Caco-2 (cell line): ENCODE measurements around the gene CD19. TPM values are rescaled to one million over a fixed set of nuclear protein-coding genes. Genes with fewer than 3 reads are reported as not detected.
A peak's percentile ranks its signal among the peaks of the same experiment; 100 is the strongest.

Experiments
- BruUV-seq: library from RNA; stranded (reverse); fragments of 400-500 nt; replicated peaks from 2 replicates; lab custom pipeline; 2021; lab: Mats Ljungman, UMichigan
- CTCF ChIA-PET: fragments of 300-600 bp; sonication (Branson Sonifier 250); formaldehyde crosslinking; loops from one replicate; lab custom pipeline; 2022; ENCODE audit warnings: antibody characterized with exemption; lab: Charles Lee
- POLR2A ChIA-PET: fragments of 300-600 bp; sonication (Branson Sonifier 250); formaldehyde crosslinking; loops from one replicate; lab custom pipeline; 2022; ENCODE audit warnings: antibody characterized with exemption; lab: Charles Lee
- DNase-seq, 2 experiments: peaks; one replicate each; pipeline versions ENCODE4 v3.0.0 to v3.0.0-alpha.2; 2020 to 2022
- H3K27me3 ChIP-seq: replicated peaks from 2 replicates; pipeline ENCODE4 v1.6.0; 2011; ENCODE audit warnings: low read length; ENCODE audit not compliant: control insufficient read depth, insufficient read depth
- H3K36me3 ChIP-seq: 2 replicates; pipeline ENCODE4 v1.5.1; 2011; ENCODE audit warnings: low read length; ENCODE audit not compliant: control insufficient read depth, insufficient read depth
- H3K4me1 ChIP-seq: fragments of 250-450 bp; sonication (Bioruptor Pico); 2 replicates; pipeline ENCODE4 v1.5.1; 2020; ENCODE audit warnings: mild to moderate bottlenecking
- H3K4me3 ChIP-seq: 2 replicates; pipeline ENCODE4 v1.5.1; 2011; ENCODE audit warnings: low read depth, mild to moderate bottlenecking, control low read depth, low read length
- H3K9me3 ChIP-seq: fragments of 250-450 bp; sonication (Bioruptor Pico); 2 replicates; pipeline ENCODE4 v1.5.1; 2020; ENCODE audit warnings: mild to moderate bottlenecking, moderate library complexity
- H3K27ac Mint-ChIP-seq: one replicate; pipeline ENCODE4 v1.8.0; 2022; ENCODE audit warnings: mixed read lengths; ENCODE audit not compliant: unreplicated experiment
- H3K27me3 Mint-ChIP-seq: one replicate; pipeline ENCODE4 v1.8.0; 2022; ENCODE audit warnings: mixed read lengths; ENCODE audit not compliant: insufficient read depth, unreplicated experiment
- H3K36me3 Mint-ChIP-seq: one replicate; pipeline ENCODE4 v1.8.0; 2022; ENCODE audit warnings: mild to moderate bottlenecking, mixed read lengths; ENCODE audit not compliant: insufficient read depth, unreplicated experiment
- H3K4me1 Mint-ChIP-seq: one replicate; pipeline ENCODE4 v1.8.0; 2022; ENCODE audit warnings: low read depth, mixed read lengths; ENCODE audit not compliant: unreplicated experiment
- H3K4me3 Mint-ChIP-seq: one replicate; pipeline ENCODE4 v1.8.0; 2022; ENCODE audit warnings: mild to moderate bottlenecking, moderate library complexity, mixed read lengths; ENCODE audit not compliant: unreplicated experiment
- H3K9me3 Mint-ChIP-seq: one replicate; pipeline ENCODE4 v1.8.0; 2022; ENCODE audit warnings: mixed read lengths; ENCODE audit not compliant: unreplicated experiment
- intact Hi-C: fragments of 100-400 bp; cut with micrococcal nuclease; formaldehyde crosslinking; loops from one replicate; pipeline ENCODE4 v1.10.0; 2022; ENCODE audit not compliant: unreplicated experiment
- total RNA-seq: library from RNA; stranded (reverse); gene quantifications from 2 replicates; pipeline ENCODE4 v1.2.3, GENCODE V29; 2022
- TF ChIP-seq, protein P1 (sequence below), 2 experiments: fragments of 200-600 bp in 1 of 2; IDR thresholded peaks; 1 replicate in 1 of 2; 2 replicates in 1 of 2; pipeline versions ENCODE4 v1.5.1 to v1.8.0; 2011 to 2022; ENCODE audit warnings: antibody characterized with exemption in 1 of 2, control low read depth in 1 of 2, inconsistent platforms in 1 of 2, low read depth in 1 of 2, low read length in 1 of 2, mild to moderate bottlenecking in 1 of 2, moderate library complexity in 1 of 2; ENCODE audit not compliant: insufficient read depth in 1 of 2, severe bottlenecking in 1 of 2, unreplicated experiment in 1 of 2

CD19 gene
- total RNA-seq, 1 experiment from 2014 or later = not detected

DNA sequence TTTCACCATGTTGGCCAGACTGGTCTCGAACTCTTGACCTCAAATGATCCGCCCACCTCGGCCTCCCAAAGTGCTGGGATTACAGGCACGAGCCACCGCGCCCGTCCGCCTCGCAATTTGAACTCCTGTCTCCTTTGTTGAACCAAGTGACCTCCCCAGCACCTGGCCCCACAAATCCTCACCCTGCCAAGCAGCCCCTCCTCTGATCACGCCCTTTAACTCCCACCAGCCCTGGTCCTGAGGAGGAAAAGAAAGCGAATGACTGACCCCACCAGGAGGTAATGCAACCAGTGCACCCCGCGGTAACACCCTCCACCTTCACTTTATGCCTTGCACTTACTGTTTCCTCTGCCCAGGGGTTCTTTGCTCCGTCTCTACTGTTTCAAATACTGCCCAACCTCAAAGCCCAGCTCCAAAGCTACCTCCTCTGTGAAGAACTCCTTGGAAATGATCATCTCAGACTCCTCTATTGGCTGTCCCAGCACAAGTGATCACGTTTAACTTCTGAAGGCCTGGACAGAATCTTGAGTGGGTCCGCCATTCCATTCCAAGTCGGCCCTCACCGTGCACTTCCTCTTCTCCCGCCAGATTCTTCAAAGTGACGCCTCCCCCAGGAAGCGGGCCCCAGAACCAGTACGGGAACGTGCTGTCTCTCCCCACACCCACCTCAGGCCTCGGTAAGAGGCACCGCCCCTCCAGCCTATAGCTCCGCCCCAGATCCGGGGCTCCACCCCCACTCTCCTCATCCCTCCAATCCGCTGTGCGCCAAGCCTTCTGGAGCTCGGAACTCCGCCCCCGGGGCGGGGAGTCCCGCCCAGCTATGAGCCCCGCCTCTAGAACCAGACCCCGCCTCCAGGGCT lies 4.4 kb downstream of the CD19 start:
- Histone ChIP-seq H3K4me1 (no peaks in the 10 kb centered on the region), H3K36me3 (no peaks in the 10 kb centered on the region), H3K27me3 (no peaks in the 10 kb centered on the region), H3K9me3 (no peaks in the 10 kb centered on the region), H3K4me3 (no peak overlapping the region)
- Mint-ChIP-seq H3K27ac (no peak overlapping the region), H3K27me3 (no peaks in the 10 kb centered on the region), H3K36me3 (no peaks in the 10 kb centered on the region), H3K9me3 (no peaks in the 10 kb centered on the region), H3K4me3 (no peak overlapping the region), H3K4me1 (peaks cover 6% of the 10 kb centered on the region)
- intact Hi-C loops = no loop called here
- peak; percentile 47 to 48 for DNase-seq
- ChIA-PET POLR2A (no interaction called here), CTCF (no interaction called here)
- TF ChIP-seq, protein P1, sequence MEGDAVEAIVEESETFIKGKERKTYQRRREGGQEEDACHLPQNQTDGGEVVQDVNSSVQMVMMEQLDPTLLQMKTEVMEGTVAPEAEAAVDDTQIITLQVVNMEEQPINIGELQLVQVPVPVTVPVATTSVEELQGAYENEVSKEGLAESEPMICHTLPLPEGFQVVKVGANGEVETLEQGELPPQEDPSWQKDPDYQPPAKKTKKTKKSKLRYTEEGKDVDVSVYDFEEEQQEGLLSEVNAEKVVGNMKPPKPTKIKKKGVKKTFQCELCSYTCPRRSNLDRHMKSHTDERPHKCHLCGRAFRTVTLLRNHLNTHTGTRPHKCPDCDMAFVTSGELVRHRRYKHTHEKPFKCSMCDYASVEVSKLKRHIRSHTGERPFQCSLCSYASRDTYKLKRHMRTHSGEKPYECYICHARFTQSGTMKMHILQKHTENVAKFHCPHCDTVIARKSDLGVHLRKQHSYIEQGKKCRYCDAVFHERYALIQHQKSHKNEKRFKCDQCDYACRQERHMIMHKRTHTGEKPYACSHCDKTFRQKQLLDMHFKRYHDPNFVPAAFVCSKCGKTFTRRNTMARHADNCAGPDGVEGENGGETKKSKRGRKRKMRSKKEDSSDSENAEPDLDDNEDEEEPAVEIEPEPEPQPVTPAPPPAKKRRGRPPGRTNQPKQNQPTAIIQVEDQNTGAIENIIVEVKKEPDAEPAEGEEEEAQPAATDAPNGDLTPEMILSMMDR (IDR thresholded peaks at IDR 0.05; ENCODE audit: insufficient read depth in 1 of 2, low read depth in 1 of 2, low read length in 1 of 2, severe bottlenecking in 1 of 2, unreplicated experiment in 1 of 2) = no peak
- no TSS peak for BruUV-seq

DNA sequence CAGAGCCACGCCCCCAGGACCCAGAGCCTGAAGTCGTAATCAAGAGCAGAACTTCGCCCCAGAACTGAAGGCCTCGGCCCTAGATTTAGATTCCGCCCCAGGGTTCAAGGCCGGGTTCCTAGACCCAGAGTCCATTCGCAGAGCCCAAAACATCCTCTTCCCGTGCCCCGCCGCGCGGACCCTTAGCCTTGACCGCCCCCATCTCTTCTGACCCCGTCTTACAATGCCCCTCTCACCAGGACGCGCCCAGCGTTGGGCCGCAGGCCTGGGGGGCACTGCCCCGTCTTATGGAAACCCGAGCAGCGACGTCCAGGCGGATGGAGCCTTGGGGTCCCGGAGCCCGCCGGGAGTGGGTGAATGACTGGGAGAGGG lies 5.0 kb downstream of the CD19 start:
- Mint-ChIP-seq H3K4me1 (peaks cover 6% of the 10 kb centered on the region), H3K9me3 (no peaks in the 10 kb centered on the region), H3K27ac (no peak overlapping the region), H3K36me3 (no peaks in the 10 kb centered on the region), H3K27me3 (no peaks in the 10 kb centered on the region), H3K4me3 (no peak overlapping the region)
- ChIA-PET CTCF (no interaction called here), POLR2A (no interaction called here)
- TF ChIP-seq, protein P1 (IDR thresholded peaks at IDR 0.05; ENCODE audit: insufficient read depth in 1 of 2, low read depth in 1 of 2, low read length in 1 of 2, severe bottlenecking in 1 of 2, unreplicated experiment in 1 of 2) = no peak
- no peak for DNase-seq
- Histone ChIP-seq H3K36me3 (no peaks in the 10 kb centered on the region), H3K27me3 (no peaks in the 10 kb centered on the region), H3K4me3 (no peak overlapping the region), H3K9me3 (no peaks in the 10 kb centered on the region), H3K4me1 (no peaks in the 10 kb centered on the region)
- BruUV-seq = no TSS peak
- intact Hi-C loops = no loop called here

DNA sequence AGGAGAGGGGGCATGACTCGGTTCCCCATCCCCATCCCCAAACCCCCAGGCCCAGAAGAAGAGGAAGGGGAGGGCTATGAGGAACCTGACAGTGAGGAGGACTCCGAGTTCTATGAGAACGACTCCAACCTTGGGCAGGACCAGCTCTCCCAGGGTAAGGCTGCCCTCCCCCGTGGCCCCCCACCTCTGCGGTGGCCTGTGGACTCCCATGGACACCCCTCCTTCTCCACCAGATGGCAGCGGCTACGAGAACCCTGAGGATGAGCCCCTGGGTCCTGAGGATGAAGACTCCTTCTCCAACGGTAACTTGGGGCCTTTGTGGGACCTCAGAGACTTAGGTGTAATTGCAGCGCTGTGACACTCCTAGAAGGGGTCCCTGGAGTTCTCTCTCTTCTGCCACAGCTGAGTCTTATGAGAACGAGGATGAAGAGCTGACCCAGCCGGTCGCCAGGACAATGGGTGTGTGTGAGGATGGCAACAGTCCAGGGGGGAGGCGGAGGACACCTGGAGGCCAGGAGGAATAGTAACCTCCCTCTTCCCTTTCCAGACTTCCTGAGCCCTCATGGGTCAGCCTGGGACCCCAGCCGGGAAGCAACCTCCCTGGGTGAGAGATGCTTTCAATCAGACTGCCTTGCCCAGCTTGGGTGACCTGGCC lies 5.6 kb downstream of the CD19 start:
- no peaks in the 10 kb centered on the region for H3K4me1 ChIP-seq
- Mint-ChIP-seq H3K4me1 (peaks cover 6% of the 10 kb centered on the region), H3K4me3 (no peak overlapping the region), H3K9me3 (no peaks in the 10 kb centered on the region), H3K27me3 (no peaks in the 10 kb centered on the region), H3K36me3 (no peaks in the 10 kb centered on the region), H3K27ac (no peak overlapping the region)
- no peaks in the 10 kb centered on the region for H3K9me3 ChIP-seq
- TF ChIP-seq, protein P1 (IDR thresholded peaks at IDR 0.05; ENCODE audit: insufficient read depth in 1 of 2, low read depth in 1 of 2, low read length in 1 of 2, severe bottlenecking in 1 of 2, unreplicated experiment in 1 of 2) = no peak
- intact Hi-C loops = no loop called here
- H3K27me3 ChIP-seq = no peaks in the 10 kb centered on the region
- BruUV-seq = no TSS peak
- no peaks in the 10 kb centered on the region for H3K36me3 ChIP-seq
- DNase-seq = no peak
- H3K4me3 ChIP-seq = no peak overlapping the region
- ChIA-PET POLR2A (interaction anchor here (0.6 kb wide), 1 partner anchor 67 kb away, joined by 4 read pairs; no protein-coding TSS in a partner anchor), CTCF (no interaction called here)
